Vagina (tissue), 2 donors: ENCODE results near the gene CRABP1.

ENCODE experiments used
- CTCF ChIP-seq, 3 experiments: fragments of 450-650 bp in 2 of 3; fragments of 200-600 bp in 1 of 3; sonication (generic) in 1 of 3; IDR thresholded peaks; one replicate each; pipeline ENCODE4 v1.5.1; 2017 to 2019; ENCODE audit warnings: antibody characterized with exemption in 3 of 3, mild to moderate bottlenecking in 2 of 3, moderate library complexity in 2 of 3
- POLR2A ChIP-seq, 2 donors: fragments of 450-650 bp; IDR thresholded peaks; one replicate each; pipeline ENCODE4 v1.6.1; 2017; ENCODE audit warnings: antibody characterized with exemption in 2 of 2, mild to moderate bottlenecking in 2 of 2, moderate library complexity in 2 of 2

- TF ChIP-seq CTCF (IDR thresholded peaks at IDR 0.05) (no peak), POLR2A (IDR thresholded peaks at IDR 0.05) (no peak)
These were observed 3.3 kb downstream of the CRABP1 start for GRCh38 chr15:78343276-78344060.
